Transverse colon (tissue), 3 donors: ENCODE data around the gene PCSK6.

Experiments used
- CTCF ChIP-seq, 5 experiments: fragments of 200-600 bp in 3 of 5; fragments of 450-650 bp in 2 of 5; sonication (generic) in 3 of 5; IDR thresholded peaks; 1 replicate in 2 of 5; 2 replicates in 3 of 5; pipeline ENCODE4 v1.5.1; 2016 to 2017; ENCODE audit warnings: antibody characterized with exemption in 5 of 5, inconsistent platforms in 3 of 5, mild to moderate bottlenecking in 2 of 5, moderate library complexity in 1 of 5
- POLR2A ChIP-seq: fragments of 450-650 bp; IDR thresholded peaks from one replicate; pipeline ENCODE4 v1.6.1; 2016; ENCODE audit warnings: antibody characterized with exemption, mild to moderate bottlenecking, moderate library complexity

- TF ChIP-seq CTCF (IDR thresholded peaks at IDR 0.05) (no peak), POLR2A (no peak)
Measured at GRCh38 chr15:101509279-101509678, 19.8 kb upstream of the PCSK6 start.
